ENCODE measurements around the gene CACNB2. TPM values are rescaled to one million over a fixed set of nuclear protein-coding genes. Genes with fewer than 3 reads are reported as not detected.
"Not testable (repeated sequence)": the region's sequence is repeated elsewhere in the genome, so short reads cannot be mapped to it uniquely, and the experiment has no call there.

Gene CACNB2
- total RNA-seq, 1 donor from 2014 or later: not detected

DNA sequence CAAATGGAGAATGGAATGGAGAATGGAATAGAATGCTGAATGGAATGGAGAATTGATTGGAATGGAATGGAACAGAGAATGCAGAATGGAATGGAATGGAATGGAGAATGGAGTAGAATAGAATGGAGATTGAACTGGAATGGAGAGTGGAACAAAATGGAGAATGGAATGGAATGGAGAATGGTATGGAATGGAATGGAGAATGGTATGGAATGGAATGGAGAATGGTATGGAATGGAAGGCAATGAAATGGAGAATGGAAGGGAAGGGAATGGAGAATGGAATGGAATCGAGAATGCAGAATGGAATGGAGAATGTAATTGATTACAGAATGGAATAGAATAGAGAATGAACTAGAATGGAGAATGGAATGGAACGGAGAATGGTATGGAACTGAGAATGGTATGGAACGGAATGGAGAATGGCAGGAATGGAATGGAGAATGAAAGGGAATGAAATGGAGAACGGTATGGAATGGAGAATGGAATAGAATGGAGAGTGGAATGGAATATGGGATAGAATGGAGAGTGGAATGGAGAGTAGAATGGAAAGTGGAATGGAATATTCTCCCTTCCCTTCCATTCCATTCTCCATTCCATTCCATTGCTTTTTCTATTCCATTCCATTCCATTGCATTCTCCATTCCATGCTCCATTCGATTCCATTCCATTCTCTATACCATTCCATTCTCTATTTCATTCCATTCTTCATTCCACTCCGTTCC is 422.9 kb downstream of the CACNB2 start:
- DNase-seq (ENCODE audit: low read depth in 2 of 2): no peak

DNA sequence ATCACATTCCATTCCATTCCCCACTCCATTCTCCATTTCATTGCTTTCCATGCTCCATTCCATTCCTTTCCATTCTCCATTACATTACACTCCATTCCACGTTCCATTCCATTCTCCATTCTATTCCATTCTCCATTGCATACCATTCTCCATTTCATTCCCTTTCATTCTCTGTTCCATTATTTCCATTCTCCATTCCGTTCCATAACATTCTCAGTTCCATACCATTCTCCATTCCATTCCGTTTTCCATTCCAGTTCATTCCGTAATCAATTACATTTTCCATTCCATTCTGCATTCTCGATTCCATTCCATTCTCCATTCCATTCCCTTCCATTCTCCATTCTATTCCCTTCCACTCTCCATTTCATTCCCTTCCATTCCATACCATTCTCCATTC is 424.8 kb downstream of the CACNB2 start:
- DNase-seq (ENCODE audit: low read depth in 2 of 2): no peak

DNA sequence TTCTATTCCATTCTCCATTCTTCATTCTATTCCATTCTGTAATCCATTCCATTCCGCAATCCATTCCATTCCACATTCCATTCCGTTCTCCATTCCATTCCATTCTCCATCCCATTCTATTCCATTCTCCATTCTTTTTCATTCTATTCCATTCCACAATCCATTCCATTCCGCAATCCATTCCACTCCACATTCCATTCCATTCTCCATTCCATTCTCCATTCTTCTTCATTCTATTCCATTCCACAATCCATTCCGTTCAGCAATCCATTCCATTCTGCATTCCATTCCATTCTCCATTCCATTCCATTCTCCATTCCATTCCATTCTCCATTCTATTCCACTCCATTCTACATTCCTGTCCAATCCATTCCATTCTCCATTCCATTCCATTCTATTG is 426.0 kb downstream of the CACNB2 start:
- no peak for DNase-seq (ENCODE audit: low read depth in 2 of 2)

DNA sequence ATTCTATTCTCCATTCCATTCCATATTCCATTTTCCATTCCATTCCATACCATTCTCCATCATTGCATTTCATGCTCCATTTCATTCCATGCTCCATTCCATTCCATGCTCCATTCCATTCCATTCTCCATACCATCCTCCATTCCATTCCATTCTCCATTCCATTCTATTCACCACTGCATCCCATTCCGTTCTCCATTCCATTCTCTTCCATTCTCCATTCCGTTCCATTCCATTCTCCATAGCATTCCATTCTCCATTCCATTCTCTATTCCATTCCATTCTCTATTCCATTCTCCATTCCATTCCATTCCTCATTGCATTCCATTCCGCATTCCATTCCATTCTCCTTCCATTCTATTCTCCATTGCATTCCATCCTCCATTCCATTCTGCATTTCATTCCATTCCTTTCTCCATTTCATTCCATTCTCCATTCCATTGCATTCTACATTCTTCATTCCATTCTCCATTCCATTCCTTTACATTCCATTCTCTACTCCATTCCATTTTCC is 427.2 kb downstream of the CACNB2 start:
- DNase-seq (ENCODE audit: low read depth in 2 of 2): no peak

DNA sequence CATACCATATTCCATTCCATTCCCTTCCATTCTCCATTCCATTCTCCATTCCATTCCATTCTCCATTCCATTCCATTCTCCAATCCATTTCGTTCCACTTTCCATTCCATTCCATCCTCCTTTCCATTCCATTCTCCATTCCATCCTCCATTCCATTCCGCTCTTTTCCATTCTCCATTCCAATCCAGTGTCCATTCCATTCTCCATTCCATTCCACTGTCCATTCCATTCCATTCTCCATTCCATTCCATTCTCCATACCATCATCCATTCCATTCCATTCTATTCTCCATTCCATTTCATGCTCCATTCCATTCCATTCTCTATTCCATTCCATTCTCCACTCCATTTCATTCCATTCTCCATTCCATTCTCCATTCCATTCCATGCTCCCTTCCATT is 430.2 kb downstream of the CACNB2 start:
- not testable (repeated sequence) for DNase-seq (ENCODE audit: low read depth in 2 of 2)

DNA sequence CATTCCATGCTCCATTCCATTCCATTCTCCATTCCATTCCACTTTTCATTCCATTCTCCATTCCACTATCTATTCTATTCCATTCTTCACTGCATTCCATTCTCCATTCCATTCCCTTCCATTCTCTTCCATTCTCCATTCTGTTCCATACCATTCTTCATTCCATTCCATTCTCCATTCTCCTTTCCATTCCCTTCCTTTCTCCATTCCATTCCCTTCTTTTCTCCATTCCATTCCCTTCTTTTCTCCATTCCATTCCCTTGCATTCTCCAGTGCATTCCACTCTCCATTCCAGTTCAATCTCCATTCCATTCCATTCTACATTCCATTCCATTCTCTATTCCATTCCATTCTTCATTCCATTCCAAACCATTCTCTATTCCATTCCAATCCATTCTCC is 430.9 kb downstream of the CACNB2 start:
- no peak for DNase-seq (ENCODE audit: low read depth in 2 of 2)

DNA sequence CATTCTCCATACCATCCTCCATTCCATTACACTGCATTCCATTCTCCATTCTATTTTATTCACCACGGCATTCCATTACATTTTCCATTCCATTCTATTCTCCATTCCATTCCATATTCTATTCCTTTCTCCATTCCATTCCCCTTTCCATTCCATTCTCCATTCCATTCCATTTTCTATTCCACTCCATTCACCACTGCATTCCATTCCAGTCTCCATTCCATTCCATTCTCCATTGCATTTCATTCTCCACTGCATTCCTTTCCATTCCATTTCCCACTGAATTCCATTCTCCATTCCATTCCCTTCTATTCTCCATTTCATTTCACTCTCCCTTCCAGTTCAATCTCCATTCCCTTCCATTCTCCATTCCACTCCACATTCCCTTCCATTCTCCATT is 431.6 kb downstream of the CACNB2 start:
- DNase-seq (ENCODE audit: low read depth in 2 of 2): no peak

DNA sequence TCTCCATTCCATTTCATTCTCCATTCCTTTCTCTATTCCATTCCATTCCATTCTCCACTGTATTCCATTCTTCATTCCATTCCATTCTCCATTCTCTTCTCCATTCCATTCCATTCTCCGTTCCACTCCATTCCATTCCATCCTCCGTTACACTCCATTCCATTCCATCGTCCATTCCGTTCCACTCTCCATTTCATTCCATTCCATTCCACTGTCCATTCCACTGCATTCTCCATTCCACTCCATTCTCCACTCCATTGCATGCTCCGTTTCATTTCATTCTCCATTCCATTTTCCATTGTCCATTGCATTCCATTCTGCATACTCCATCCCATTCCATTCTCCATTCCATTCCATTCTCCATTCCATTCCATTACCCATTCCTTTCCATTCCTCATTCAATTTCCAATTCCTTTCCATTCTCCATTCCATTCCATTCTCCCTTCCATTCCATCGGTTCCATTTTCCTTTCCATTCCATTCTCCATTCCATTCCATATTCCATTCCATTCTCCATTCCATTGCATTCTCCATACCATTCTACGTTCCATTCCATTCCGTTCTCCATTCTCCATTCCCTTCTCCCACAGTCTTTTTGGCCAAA is 432.8 kb downstream of the CACNB2 start:
- DNase-seq (ENCODE audit: low read depth in 2 of 2): no peak

DNA sequence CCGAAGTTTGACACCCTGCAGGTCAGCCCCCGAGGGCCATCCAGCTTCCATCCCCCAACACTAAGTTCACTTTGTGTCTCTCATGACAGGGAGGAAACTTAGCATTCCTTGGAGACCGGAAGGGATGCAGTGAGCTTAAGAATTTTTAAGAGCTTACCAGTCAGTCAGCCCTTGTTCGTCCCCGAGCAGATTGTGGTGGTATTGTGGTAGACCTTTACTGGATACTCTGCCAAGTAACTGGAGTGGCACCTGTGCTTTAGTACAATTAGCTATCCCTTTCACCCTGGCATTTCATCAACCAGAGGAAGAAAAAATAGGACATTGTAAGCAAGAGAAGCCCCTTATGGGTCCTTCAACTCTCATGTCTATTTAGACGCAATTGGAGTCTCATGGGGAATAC is 436.4 kb downstream of the CACNB2 start:
- no peak for DNase-seq (ENCODE audit: low read depth in 2 of 2)

DNA sequence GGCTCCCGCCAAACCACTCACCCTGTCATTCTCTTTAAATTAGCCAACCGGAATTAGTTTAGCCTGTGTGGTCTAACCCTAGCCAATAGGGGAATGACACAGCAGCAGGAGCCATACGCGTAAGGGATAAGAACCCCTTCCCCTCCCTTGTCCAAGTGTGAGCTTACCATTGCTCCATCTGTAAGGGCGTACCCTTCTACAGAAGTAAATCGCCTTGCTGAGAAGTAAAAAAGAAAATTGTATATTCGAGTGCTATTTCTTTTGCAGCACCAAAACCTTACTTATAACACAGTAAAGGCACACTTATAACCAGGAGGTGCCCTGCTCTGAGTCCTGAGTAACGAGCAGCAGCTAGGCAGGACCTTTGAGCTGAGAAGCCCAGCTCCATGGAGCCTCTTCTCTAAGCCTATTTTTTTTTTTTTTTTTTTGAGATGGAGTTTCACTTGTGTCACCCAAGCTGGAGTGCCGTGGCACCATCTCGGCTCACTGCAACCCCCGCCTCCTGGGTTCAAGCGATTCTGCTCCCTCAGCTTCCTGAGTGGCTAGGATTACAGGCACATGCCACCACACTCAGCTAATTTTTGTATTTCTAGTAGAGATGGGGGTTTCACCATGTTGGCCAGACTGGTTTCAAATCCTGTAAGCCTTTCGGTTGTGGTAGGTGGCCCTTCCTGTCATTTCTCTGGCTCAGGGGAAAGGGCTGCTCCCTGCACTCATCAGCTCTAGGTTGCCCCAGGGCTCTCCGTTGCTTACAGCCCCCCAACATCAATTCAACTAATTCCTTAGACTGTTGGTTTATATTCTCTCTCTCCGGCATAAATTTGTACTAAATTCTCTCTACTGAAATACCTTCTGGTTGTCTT is 437.8 kb downstream of the CACNB2 start:
- no peak for DNase-seq (ENCODE audit: low read depth in 2 of 2)

DNA sequence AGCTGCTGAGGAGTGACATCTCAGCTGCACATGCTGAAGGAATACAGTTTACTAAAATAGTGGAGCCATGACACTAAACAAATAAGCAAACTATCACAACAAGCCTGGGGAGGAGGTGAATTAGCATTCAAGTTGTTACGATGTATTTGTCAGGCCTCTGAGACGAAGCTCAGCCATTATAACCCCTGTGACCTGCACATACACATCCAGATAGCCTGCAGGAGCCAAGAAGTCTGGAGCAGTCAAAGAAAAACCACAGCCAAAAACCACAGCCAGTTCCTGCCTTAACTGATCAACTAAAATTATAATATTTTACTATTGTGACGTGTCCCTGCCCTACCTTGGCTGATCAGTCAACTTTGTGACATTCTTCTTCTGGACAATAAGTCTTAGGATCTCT is 442.6 kb downstream of the CACNB2 start:
- peak in 1 of 2 donors; percentile 26 for DNase-seq (ENCODE audit: low read depth in 2 of 2)

DNA sequence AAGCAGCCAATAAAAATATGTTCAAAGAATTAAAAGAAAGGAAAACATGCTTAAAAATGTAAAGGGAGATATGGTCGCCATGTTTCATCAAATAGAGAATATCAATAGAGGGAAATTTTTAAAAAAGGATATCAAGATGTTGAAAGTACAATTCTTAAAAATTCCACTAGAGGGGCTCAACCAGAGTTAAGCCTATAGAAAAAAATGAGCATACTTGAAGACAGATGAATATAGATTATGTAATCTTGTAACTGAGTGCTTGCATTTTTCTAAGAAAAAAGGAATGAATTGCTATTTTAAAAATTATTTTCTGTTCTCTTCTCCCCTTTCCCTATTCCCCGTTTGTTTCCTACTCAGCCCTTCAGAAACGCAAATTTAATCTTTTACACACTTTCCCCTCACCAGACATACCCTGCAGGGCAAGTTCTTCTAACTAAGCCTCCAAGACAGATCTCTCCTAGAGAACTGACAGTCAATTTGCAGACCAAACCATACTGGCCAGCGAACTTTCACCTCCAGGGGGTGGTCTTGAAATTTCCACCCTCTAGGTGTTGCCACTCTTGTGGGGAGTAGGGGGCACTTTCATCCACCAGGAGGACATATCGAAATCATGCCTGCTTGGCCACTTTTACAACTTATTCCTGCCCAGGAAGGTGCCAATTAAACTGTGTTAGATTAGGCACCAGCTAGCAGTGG is 443.5 kb downstream of the CACNB2 start:
- peak in 1 of 2 donors; percentile 10 for DNase-seq (ENCODE audit: low read depth in 2 of 2)

DNA sequence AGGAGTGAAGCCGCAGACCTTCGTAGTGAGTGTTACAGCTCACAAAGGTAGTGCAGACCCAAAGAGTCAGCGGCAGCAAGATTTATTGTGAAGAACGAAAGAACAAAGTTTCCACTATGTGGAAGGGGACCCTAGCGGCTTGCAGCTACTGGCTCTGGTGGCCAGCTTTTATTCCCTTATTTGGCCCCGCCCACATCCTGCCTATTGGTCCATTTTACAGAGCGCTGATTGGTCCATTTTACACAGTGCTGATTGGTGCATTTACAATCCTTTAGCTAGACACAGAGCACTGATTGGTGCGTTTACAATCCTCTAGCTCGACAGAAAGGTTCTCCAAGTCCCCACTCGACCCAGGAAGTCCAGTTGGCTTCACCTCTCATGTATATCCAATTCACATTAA is 446.4 kb downstream of the CACNB2 start:
- not testable (repeated sequence) for DNase-seq (ENCODE audit: low read depth in 2 of 2)

DNA sequence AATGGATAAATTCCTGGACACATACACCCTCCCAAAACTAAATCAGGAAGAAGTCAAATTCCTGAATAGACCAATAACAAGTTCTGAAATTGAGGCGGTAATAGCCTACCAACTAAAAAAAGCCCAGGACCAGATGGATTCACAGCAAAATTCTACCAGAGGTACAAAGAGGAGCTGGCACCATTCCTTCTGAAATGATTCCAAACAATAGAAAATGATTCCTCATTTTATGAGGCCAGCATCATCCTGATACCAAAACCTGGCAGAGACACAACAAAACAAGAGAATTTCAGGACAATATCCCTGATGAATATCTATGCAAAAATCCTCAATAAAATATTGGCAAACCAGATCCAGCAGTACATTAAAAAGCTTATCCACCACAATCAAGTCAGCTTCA is 450.9 kb downstream of the CACNB2 start:
- not testable (repeated sequence) for DNase-seq (ENCODE audit: low read depth in 2 of 2)

Other genes starting within 250 kb of the CACNB2 start
- under 0.01 TPM in 1 of 2 replicates, not detected in the other for gene SLC39A12, start 188.5 kb upstream of the CACNB2 start, total RNA-seq

All from lung microvascular endothelial cell (primary cell).